RWPE1 (cell line): Measurements from ENCODE around the gene NFILZ.

Experiments
- CTCF ChIA-PET: fragments of 350-600 bp; sonication (Branson Sonifier 250); formaldehyde crosslinking; extraction: SDS; loops from one replicate; lab custom pipeline; 2021; lab: Yijun Ruan, JAX
- POLR2A ChIA-PET: fragments of 400-600 bp; formaldehyde crosslinking; extraction: SDS; loops from one replicate; lab custom pipeline; 2020; ENCODE audit warnings: antibody characterized with exemption; ENCODE audit not compliant: low non-redundant PET; lab: Yijun Ruan, JAX
- DNase-seq: peaks from one replicate; pipeline ENCODE4 v3.0.0; 2012; ENCODE audit warnings: low spot score
- H3K27ac ChIP-seq: fragments of 450-650 bp; 2 replicates; pipeline ENCODE4 v1.5.1; 2017
- TF ChIP-seq, protein P1 (sequence below): fragments of 450-650 bp; conservative IDR thresholded peaks from 2 replicates; pipeline ENCODE4 v1.5.1; 2017; ENCODE audit warnings: low read depth, mild to moderate bottlenecking

NFILZ gene

DNA sequence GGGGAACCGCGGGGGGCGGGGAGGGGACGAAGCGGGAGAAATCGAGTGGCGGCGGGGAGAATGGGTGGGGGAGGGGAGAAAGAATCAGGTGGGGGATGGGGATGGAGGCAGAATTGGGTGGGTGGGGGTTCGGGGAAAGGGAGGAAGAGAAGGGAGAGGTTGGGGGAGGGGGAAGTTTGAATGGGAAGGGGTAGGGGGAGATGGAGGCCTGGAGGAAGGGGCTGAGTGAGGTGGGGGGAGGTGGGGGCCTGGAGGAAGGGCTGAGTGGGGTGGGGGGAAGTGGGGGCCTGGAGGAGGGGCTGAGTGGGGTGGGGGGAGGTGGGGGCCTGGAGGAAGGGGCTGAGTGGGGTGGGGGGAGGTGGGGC, 19.5 kb upstream of the NFILZ start:
- CTCF ChIA-PET = no interaction called here
- TF ChIP-seq, protein P1, sequence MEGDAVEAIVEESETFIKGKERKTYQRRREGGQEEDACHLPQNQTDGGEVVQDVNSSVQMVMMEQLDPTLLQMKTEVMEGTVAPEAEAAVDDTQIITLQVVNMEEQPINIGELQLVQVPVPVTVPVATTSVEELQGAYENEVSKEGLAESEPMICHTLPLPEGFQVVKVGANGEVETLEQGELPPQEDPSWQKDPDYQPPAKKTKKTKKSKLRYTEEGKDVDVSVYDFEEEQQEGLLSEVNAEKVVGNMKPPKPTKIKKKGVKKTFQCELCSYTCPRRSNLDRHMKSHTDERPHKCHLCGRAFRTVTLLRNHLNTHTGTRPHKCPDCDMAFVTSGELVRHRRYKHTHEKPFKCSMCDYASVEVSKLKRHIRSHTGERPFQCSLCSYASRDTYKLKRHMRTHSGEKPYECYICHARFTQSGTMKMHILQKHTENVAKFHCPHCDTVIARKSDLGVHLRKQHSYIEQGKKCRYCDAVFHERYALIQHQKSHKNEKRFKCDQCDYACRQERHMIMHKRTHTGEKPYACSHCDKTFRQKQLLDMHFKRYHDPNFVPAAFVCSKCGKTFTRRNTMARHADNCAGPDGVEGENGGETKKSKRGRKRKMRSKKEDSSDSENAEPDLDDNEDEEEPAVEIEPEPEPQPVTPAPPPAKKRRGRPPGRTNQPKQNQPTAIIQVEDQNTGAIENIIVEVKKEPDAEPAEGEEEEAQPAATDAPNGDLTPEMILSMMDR = no peak
- POLR2A ChIA-PET = no interaction called here
- no peak overlapping the region for H3K27ac ChIP-seq
- DNase-seq = no peak

DNA sequence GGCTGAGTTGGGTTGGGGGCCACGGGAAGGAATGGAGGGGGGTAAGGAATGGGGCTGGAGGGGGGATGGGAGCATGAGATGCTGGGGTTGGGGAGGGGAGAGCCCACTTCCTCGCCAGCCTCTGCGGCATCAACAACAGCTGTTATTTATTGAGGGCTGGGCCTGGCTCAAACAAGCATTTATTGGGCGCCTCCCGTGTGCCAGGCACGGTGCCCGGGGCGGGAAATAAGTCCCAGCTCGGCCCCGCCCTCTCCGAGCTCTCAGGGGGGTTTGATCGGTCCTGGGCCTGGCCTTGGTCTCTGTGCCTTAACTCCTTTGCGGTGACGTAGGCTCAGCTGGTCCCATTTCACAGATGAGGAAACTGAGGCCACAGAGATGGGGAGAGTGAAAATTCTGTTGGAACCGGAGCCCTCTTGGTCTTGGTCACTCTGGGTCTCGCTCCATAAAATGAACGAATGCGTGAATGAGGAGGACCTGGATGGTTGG, 19.0 kb upstream of the NFILZ start:
- TF ChIP-seq, protein P1 = no peak
- ChIA-PET POLR2A (no interaction called here), CTCF (no interaction called here)
- no peak overlapping the region for H3K27ac ChIP-seq
- DNase-seq = no peak

DNA sequence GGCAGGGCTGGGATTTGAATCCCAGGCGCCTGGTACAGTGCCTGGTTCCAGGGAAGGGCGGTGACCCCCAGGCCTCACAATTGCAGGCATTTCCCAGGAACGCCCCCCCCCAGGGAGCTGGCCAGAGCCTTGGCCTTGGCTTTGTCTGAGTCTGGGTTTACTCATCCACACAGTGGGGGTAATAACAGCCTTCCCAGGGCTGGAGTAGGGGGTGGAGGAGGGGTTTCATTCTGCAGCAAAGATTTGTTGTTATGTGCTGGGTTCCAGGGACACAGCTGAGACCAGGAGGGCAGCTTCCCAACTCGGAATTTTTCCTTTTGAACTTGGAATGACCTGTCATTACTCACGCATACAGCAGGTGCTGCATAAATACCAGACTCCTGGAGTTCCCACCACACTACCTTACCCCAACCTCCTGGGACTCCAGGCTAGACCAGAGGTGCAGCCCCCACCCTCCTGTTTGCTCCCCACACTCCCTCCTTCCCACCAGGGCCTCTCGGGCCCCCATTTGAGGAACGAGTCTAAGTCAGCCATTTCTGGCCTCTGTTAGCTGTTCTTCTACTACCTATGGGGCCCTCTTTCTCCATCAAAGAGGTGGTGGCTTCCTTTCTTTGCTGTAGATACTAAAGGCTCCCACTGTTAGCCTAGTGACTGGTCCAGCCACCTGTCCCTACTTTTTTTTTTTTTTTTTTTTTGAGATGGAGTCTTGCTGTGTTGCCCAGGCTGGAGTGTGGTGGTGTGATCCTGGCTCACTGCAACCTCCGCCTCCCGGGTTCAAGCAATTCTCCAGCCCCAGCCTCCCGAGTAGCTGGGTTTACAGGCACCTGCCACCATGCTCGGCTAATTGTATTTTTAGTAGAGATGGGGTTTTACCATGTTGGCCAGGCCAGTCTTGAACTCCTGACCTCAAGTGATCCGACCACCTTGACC, 18.3 kb upstream of the NFILZ start:
- no peak for DNase-seq
- ChIA-PET CTCF (no interaction called here), POLR2A (interaction anchor here (0.6 kb wide), 2 partner anchors 221 to 1562 kb away, joined by 3 read pairs; no protein-coding TSS in a partner anchor)
- TF ChIP-seq, protein P1 = no peak
- H3K27ac ChIP-seq = no peak overlapping the region

DNA sequence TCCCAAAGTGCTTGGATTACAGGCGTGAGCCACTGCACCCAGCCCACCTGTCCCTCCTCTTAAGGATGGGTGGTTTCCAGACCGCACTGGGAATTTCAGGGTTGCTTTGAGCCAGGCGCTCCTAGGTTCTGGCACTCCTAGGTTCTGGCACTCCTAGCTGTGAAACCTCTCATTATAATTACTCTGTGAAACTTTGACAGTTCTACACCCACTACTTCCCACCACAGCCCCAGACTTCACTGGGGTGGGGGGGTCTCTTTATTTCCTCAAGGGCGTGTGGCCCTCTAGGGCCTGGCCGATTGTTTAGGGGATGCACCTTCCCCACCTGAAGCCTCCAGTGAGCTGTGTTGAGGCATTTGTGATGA, 17.6 kb upstream of the NFILZ start:
- ChIA-PET POLR2A (interaction anchor here (0.6 kb wide), 1 partner anchor 220 kb away, joined by 3 read pairs; no protein-coding TSS in a partner anchor), CTCF (no interaction called here)
- no peak overlapping the region for H3K27ac ChIP-seq
- DNase-seq = no peak
- TF ChIP-seq, protein P1 = no peak

GRCh38 chr19:8614455-8614854, 16.0 kb upstream of the NFILZ start:
- POLR2A ChIA-PET = no interaction called here
- TF ChIP-seq, protein P1 = no peak
- H3K27ac ChIP-seq = no peak overlapping the region
- CTCF ChIA-PET = interaction anchor here (0.6 kb wide), 2 partner anchors 18 to 465 kb away, joined by 3 to 4 read pairs; partner anchors contain the start of gene FBN3
- no peak for DNase-seq

DNA sequence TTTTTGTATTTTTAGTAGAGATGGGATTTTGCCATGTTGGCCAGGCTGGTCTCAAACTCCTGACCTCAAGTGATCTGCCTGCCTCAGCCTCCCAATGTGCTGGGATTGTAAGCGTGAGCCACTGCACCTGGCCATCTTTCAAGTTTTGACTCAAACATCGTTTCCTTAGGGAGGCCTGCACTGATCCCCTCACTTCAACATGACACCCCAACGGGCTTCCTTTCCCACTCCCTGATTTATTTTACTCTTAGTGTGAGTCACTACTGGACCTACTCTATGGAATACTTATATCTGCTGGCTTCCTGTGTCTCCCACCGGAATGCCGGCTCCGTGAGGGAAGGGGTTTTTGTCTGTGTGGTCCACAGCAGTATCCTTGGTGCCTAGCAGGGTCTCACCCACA, 15.4 kb upstream of the NFILZ start:
- ChIA-PET CTCF (interaction anchor here (0.8 kb wide), 2 partner anchors 27 to 33 kb away, joined by 4 read pairs; no protein-coding TSS in a partner anchor), POLR2A (no interaction called here)
- no peak overlapping the region for H3K27ac ChIP-seq
- no peak for DNase-seq
- TF ChIP-seq, protein P1 = no peak
